ENCODE measurements around the gene WWC2.

- TF ChIP-seq RCOR1 (IDR thresholded peaks at IDR 0.05; ENCODE audit: low read depth, low read length), result no peak
- TF ChIP-seq, protein P1, sequence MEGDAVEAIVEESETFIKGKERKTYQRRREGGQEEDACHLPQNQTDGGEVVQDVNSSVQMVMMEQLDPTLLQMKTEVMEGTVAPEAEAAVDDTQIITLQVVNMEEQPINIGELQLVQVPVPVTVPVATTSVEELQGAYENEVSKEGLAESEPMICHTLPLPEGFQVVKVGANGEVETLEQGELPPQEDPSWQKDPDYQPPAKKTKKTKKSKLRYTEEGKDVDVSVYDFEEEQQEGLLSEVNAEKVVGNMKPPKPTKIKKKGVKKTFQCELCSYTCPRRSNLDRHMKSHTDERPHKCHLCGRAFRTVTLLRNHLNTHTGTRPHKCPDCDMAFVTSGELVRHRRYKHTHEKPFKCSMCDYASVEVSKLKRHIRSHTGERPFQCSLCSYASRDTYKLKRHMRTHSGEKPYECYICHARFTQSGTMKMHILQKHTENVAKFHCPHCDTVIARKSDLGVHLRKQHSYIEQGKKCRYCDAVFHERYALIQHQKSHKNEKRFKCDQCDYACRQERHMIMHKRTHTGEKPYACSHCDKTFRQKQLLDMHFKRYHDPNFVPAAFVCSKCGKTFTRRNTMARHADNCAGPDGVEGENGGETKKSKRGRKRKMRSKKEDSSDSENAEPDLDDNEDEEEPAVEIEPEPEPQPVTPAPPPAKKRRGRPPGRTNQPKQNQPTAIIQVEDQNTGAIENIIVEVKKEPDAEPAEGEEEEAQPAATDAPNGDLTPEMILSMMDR (IDR thresholded peaks at IDR 0.05), result no peak
Observed at GRCh38 chr4:183144787-183145186, 45.7 kb downstream of the WWC2 start.

Data from A549 (cell line).